ENCODE measurements around the gene CCDC194.
A peak's percentile ranks its signal among the peaks of the same experiment; 100 is the strongest.

Gene CCDC194

DNA sequence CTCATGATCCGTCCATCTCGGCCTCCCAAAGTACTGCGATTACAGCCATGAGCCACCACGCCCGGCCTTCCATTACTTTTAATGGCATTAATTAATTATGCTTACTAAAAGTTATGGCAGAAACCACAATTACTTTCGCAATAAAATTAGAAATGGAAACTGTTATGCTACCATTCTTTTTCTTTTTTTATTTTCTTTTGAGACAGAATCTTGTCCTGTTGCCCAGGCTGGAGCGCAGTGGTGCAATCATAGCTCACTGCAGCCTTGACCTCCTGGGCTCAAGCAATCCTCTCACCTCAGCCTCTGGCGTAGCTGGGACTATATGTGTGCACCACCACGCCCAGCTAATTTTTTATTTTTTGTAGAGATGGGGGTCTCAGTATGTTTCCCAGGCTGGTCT lies 16.0 kb upstream of the CCDC194 start:
- H3K36me3 ChIP-seq (ENCODE audit: insufficient read depth, low read length) = peaks cover 12% of the 10 kb centered on the region; the same call in 1 of the 2 replicates
- no peak for DNase-seq
- H3K27me3 ChIP-seq (ENCODE audit: insufficient read depth, low read length, poor library complexity) = no peaks in the 10 kb centered on the region
- H3K4me3 ChIP-seq (ENCODE audit: low read depth in 1 of 2, low read length in 2 of 2) = no peak overlapping the region
- H3K27ac ChIP-seq (ENCODE audit: low read length) = no peak overlapping the region
- no peak overlapping the region for H3K9ac ChIP-seq (ENCODE audit: low read depth, low read length)
- no peak overlapping the region for H3K4me2 ChIP-seq (ENCODE audit: insufficient read depth, low read length)
- no peak overlapping the region for H2AFZ ChIP-seq (ENCODE audit: low read depth, low read length)
- TF ChIP-seq, protein P1, sequence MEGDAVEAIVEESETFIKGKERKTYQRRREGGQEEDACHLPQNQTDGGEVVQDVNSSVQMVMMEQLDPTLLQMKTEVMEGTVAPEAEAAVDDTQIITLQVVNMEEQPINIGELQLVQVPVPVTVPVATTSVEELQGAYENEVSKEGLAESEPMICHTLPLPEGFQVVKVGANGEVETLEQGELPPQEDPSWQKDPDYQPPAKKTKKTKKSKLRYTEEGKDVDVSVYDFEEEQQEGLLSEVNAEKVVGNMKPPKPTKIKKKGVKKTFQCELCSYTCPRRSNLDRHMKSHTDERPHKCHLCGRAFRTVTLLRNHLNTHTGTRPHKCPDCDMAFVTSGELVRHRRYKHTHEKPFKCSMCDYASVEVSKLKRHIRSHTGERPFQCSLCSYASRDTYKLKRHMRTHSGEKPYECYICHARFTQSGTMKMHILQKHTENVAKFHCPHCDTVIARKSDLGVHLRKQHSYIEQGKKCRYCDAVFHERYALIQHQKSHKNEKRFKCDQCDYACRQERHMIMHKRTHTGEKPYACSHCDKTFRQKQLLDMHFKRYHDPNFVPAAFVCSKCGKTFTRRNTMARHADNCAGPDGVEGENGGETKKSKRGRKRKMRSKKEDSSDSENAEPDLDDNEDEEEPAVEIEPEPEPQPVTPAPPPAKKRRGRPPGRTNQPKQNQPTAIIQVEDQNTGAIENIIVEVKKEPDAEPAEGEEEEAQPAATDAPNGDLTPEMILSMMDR (IDR thresholded peaks at IDR 0.05; ENCODE audit: borderline replicate concordance, extremely low read depth, low read length, poor library complexity, severe bottlenecking) = no peak
- no peak for TF ChIP-seq EZH2 (IDR thresholded peaks at IDR 0.05; ENCODE audit: borderline replicate concordance, low read depth, low read length, severe bottlenecking)
- H3K9me3 ChIP-seq (ENCODE audit: insufficient read depth, low read length, severe bottlenecking) = no peaks in the 10 kb centered on the region
- H3K4me1 ChIP-seq (ENCODE audit: insufficient read depth, low read length) = peaks cover 32% of the 10 kb centered on the region
- no peaks in the 10 kb centered on the region for H4K20me1 ChIP-seq (ENCODE audit: insufficient read depth, low read length)
- no peak for ATAC-seq (ENCODE audit: insufficient read depth, low read depth)
- peaks cover 17% of the 10 kb centered on the region for H3K79me2 ChIP-seq (ENCODE audit: insufficient read depth, low read length)

DNA sequence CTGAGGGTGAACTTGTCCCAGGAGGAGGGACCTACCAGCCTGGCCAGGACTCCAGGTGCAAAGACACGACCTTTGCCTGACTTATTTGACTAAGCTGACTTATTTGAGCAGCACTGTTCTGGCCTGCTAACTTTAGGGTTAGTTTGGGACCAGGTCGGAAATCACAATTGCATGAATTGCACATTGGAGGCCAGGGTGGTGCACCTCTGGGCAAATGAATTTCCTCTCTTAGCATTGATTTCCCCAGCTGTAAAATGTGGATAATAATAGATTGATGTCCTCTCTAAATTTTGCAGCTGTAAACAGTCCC lies 12.8 kb upstream of the CCDC194 start:
- DNase-seq (no peak), ATAC-seq (ENCODE audit: insufficient read depth, low read depth) (no peak)
- Histone ChIP-seq H3K27me3 (ENCODE audit: insufficient read depth, low read length, poor library complexity) (no peaks in the 10 kb centered on the region), H2AFZ (ENCODE audit: low read depth, low read length) (no peak overlapping the region), H3K36me3 (ENCODE audit: insufficient read depth, low read length) (peaks cover 9% of the 10 kb centered on the region), H3K4me3 (ENCODE audit: low read depth in 1 of 2, low read length in 2 of 2) (peak overlapping the region in 1 of 2 experiments; percentile 72; a peak in 3 of 4 replicates), H3K4me1 (ENCODE audit: insufficient read depth, low read length) (peaks cover 44% of the 10 kb centered on the region), H4K20me1 (ENCODE audit: insufficient read depth, low read length) (no peaks in the 10 kb centered on the region), H3K9me3 (ENCODE audit: insufficient read depth, low read length, severe bottlenecking) (no peaks in the 10 kb centered on the region), H3K9ac (ENCODE audit: low read depth, low read length) (peak overlapping the region; percentile 64), H3K27ac (ENCODE audit: low read length) (peak overlapping the region; percentile 94), H3K79me2 (ENCODE audit: insufficient read depth, low read length) (peaks cover 28% of the 10 kb centered on the region), H3K4me2 (ENCODE audit: insufficient read depth, low read length) (peak overlapping the region; percentile 92)
- no peak for TF ChIP-seq EZH2 (IDR thresholded peaks at IDR 0.05; ENCODE audit: borderline replicate concordance, low read depth, low read length, severe bottlenecking)
- TF ChIP-seq, protein P1 (IDR thresholded peaks at IDR 0.05; ENCODE audit: borderline replicate concordance, extremely low read depth, low read length, poor library complexity, severe bottlenecking) = no peak

DNA sequence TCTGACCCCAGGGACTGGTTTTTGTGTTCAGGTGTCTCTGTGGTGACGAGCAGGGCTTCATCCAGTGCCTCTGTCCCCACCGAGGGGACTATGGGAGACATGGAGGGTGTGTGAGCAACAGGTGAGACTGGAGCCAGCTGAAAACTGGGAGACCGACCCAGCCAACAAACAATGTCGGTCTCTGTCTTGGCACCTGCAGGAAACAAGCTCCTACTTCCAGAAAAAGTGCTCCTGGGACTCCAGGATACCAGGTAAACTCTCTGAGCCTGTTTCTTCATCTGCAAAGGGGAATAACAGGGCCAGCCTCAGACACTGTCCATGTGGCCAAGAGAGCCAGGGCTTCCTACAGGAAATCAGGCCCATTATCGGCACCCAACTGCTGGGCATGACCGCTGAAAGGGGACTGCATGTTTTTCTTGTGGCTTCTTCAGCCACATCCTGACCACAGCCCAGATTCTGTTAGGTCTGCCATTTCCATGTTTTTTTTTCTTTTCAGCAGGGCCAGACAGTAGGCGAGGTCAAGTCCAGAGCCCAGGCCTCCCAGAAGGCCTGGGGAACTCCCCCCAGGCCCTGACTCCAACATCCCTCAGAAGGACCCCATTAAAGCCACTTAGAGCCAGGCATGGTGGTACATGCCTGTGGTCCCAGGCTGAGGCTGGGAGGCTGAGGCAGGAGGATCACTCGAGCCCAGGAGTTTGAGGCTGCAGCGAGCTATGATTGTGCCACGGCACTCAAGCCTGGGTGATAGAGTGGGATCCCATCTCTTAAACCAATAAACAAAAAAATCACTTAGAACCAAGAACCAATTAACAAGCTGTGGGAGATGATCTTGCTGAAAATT lies 12.3 kb upstream of the CCDC194 start:
- peaks cover 11% of the 10 kb centered on the region for H3K36me3 ChIP-seq (ENCODE audit: insufficient read depth, low read length)
- H3K9me3 ChIP-seq (ENCODE audit: insufficient read depth, low read length, severe bottlenecking) = no peaks in the 10 kb centered on the region
- H3K27ac ChIP-seq (ENCODE audit: low read length) = peak overlapping the region; percentile 94
- peaks cover 28% of the 10 kb centered on the region for H3K79me2 ChIP-seq (ENCODE audit: insufficient read depth, low read length)
- no peaks in the 10 kb centered on the region for H3K27me3 ChIP-seq (ENCODE audit: insufficient read depth, low read length, poor library complexity)
- peaks cover 44% of the 10 kb centered on the region for H3K4me1 ChIP-seq (ENCODE audit: insufficient read depth, low read length)
- H3K4me3 ChIP-seq (ENCODE audit: low read depth in 1 of 2, low read length in 2 of 2) = peak overlapping the region; percentile 33 to 72; a peak in 3 of 4 replicates
- peak; percentile 25 for DNase-seq
- ATAC-seq (ENCODE audit: insufficient read depth, low read depth) = no peak; the same call in 2 of the 3 replicates
- peak overlapping the region; percentile 64 for H3K9ac ChIP-seq (ENCODE audit: low read depth, low read length)
- H2AFZ ChIP-seq (ENCODE audit: low read depth, low read length) = peak overlapping the region; percentile 84
- no peaks in the 10 kb centered on the region for H4K20me1 ChIP-seq (ENCODE audit: insufficient read depth, low read length)
- peak overlapping the region; percentile 92 for H3K4me2 ChIP-seq (ENCODE audit: insufficient read depth, low read length)
- TF ChIP-seq, protein P1 (IDR thresholded peaks at IDR 0.05; ENCODE audit: borderline replicate concordance, extremely low read depth, low read length, poor library complexity, severe bottlenecking) = no peak
- no peak for TF ChIP-seq EZH2 (IDR thresholded peaks at IDR 0.05; ENCODE audit: borderline replicate concordance, low read depth, low read length, severe bottlenecking)
